NCI-H2107 (cell line): ENCODE results near the gene HIVEP1.
"Not testable (repeated sequence)": the region's sequence is repeated elsewhere in the genome, so short reads cannot be mapped to it uniquely, and the experiment has no call there.

Source experiments
- DNase-seq: peaks from one replicate; lab custom pipeline; 2025; lab: John Stamatoyannopoulos, UW

Gene HIVEP1

GRCh38 chr6:12090714-12091113 is 78.6 kb downstream of the HIVEP1 start:
- DNase-seq = no peak

GRCh38 chr6:12092762-12093161 is 80.7 kb downstream of the HIVEP1 start:
- no peak for DNase-seq

DNA sequence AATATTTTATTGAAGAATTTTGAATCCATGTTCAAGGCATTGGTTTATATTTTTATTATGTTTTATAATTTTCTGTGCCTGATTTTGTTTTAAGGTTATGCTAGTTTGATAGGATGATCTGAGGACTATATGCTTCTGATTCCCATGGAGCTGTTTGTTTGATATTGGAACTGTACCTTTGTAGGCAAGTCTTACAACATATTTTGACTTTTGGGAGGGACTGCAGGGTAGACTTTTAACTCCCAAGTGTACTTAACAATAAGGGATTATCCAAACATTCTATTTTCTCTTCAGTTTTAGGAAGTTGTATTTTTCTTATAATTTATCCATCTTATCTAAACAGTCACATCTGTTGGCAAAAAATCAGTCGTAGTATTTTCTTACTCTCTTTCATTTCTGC is 82.6 kb downstream of the HIVEP1 start:
- DNase-seq = no peak

DNA sequence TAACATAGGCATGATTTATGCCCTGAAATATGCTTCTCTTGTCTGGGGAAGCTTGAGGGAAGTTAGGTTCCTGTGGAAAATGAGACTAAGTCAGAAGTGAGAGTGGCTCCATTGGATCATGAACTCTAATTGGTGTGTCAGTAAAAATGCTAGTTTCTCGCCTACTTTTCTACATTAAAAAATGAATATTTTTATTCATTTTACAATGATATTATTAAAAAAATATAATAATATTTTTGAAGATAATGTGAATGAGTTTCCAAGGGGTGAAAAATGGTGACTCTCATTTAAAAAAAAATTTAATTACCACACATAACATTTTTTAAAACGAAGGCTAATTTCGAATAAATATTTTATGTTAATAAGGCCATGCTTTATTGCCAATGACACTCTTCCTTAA is 84.2 kb downstream of the HIVEP1 start:
- DNase-seq = no peak

DNA sequence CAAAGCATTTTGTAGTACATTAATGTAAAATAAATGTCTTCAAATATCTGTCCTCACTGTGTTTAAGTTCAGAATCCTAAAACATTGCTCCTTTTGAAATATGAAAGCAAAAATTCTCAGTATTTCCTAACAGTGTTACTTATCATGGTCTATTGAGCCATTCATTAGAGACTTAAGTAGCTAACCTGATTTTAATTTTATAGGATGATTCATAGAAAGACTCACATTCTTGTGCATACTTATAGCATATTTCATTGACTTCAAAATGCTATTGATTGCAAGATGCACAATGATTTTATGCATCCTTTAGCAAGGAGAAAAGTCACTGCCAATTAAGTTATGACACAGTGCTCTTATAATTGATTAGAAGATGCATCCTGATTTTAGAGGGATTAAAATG is 85.7 kb downstream of the HIVEP1 start:
- DNase-seq = no peak

- DNase-seq = no peak
These were observed 87.7 kb downstream of the HIVEP1 start for GRCh38 chr6:12099623-12100338.

DNA sequence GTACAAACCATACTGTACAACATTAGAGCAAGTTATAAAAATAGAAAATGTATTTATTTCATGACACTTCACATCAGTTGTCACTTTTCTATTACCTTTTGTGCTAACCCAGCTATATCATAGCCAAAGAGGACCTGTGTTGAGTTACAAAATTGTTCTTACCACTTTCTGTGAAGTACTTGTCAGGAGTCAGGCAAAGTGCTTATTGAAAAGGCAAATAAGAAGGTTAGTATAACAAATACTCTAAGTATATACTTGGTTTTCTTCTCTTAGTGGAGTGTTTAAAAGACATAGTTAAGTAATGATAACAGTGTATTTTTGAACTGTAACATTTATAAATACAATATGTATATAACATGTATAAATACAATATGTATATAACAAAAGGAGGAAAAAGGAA is 88.9 kb downstream of the HIVEP1 start:
- no peak for DNase-seq

DNA sequence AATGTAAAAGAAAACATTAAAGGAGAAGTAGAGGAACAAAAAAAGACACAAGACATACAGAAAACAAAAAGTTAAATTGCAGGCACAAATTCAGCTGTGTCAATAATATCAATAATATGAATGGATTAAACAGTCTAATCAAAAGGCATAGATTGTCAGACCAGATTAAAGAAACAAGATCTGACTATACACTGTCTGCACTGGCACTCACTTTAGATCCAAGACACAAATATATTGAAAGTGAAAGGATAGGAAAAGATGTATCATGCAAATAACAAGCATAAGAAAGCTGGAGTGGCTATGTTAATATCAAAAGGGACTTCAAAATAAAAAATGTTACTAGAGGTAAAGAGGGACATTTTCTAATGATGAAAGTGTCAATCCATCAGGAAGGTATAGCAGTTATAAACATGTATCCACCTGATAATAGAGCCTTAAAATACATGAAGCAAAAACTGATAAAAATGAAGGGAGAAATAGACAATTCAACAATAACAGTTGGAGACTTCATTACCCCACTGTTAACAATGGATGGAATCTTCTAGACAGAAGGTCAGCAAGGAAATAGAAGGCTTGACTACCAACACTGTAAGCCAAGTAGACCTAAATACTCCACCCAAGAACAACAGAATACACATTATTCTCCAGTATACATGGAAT is 89.7 kb downstream of the HIVEP1 start:
- no peak for DNase-seq

GRCh38 chr6:12102350-12102749 is 90.2 kb downstream of the HIVEP1 start:
- no peak for DNase-seq

DNA sequence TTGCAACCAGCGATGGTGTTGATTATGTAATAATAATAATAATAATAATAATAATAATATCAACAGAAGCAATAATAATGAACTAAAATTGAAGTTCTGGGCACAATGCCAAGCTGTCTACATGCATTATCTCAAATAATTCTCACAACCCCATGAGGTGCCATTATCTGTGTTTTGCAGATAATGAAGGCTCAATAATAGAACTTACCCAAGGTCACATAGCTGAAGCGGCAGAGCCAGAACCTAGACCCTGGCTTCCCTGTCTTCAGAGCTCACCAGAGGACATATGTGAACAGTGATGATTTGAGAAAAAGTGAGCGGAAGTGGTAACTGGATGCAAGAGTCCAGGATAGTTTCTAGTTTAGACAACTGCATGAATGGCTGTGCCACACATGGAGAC is 91.0 kb downstream of the HIVEP1 start:
- DNase-seq = no peak

GRCh38 chr6:12105271-12105670 is 93.2 kb downstream of the HIVEP1 start:
- no peak for DNase-seq

GRCh38 chr6:12108376-12108775 is 96.3 kb downstream of the HIVEP1 start:
- not testable (repeated sequence) for DNase-seq

- DNase-seq = no peak
These were observed 98.6 kb downstream of the HIVEP1 start for GRCh38 chr6:12110523-12111362.

- DNase-seq = no peak
These were observed 99.2 kb downstream of the HIVEP1 start for GRCh38 chr6:12111363-12111670.

DNA sequence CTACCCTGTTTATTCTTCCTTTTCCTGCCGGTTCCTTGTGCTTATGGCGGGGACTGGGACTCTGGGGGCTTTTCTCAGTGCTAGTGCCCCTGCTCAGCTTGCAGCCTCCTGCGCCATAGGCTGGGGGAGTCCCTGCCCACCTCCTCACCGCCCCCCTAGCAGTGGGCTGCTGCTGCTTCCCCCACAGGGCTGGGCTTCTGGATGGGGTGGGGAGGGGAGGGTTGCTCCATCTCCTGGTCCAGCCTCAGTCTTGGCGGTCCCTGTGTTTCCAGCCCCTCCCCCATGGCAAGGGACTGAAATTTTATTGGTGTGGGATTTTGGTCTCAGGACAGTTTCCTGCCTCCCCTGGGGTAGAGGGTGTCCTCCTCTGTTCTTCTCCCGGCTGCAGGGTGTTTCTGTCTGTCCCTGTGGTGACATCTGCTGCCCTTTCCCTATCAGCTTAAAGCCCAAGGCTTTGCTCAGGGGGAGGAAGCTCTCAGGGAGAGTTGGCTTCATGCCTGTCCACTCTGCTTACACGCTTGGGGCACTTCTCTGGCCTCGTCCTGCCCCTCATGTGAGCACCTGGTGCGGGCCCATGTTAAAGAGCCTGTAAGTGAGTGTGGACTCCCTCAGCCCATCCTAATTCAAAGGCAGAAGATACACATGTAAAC is 100.6 kb downstream of the HIVEP1 start:
- no peak for DNase-seq

- DNase-seq = no peak
These were observed 101.1 kb downstream of the HIVEP1 start for GRCh38 chr6:12113190-12113577.

GRCh38 chr6:12114055-12114503 is 102.0 kb downstream of the HIVEP1 start:
- DNase-seq = no peak

DNA sequence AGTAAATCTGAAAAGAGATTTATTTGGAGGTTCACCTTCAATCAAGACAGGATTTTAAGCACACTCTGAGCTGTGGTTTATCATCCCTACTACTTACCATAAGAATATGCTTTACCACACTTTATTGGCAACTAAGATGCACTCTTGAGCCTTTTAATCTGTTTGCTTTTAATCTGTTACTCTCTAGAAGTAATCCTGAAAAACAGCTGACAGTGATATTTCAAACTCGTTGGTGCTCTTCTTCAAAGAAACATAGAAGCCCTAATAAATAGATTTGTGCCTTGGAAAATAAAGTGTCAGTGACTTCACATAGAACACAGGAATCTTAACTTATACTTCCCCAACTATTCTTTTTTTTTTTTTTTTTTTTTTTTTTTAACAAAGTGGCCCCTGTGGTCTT is 102.9 kb downstream of the HIVEP1 start:
- no peak for DNase-seq

GRCh38 chr6:12115492-12115891 is 103.4 kb downstream of the HIVEP1 start:
- DNase-seq = no peak

GRCh38 chr6:12116264-12116800 is 104.2 kb downstream of the HIVEP1 start:
- no peak for DNase-seq

GRCh38 chr6:12116978-12117377 is 104.9 kb downstream of the HIVEP1 start:
- DNase-seq = no peak

- DNase-seq = no peak
These were observed 106.5 kb downstream of the HIVEP1 start for GRCh38 chr6:12118607-12119006.
